ENCODE measurements around the gene ATG4B. TPM values are rescaled to one million over a fixed set of nuclear protein-coding genes. Genes with fewer than 3 reads are reported as not detected.

The ATG4B gene
- total RNA-seq, 1 experiment from 2014 or later = 70.9 TPM

- intact Hi-C loops (cut with micrococcal nuclease) = no loop called here
- Mint-ChIP-seq H3K9me3 (ENCODE audit: unreplicated experiment) (no peaks in the 10 kb centered on the region), H3K4me1 (ENCODE audit: insufficient read depth, unreplicated experiment) (peaks cover 5% of the 10 kb centered on the region), H3K27ac (ENCODE audit: low read depth, unreplicated experiment) (no peak overlapping the region), H3K36me3 (ENCODE audit: insufficient read depth, unreplicated experiment) (peaks cover 53% of the 10 kb centered on the region), H3K4me3 (ENCODE audit: unreplicated experiment) (peak overlapping the region; percentile 28), H3K27me3 (ENCODE audit: insufficient read depth, unreplicated experiment) (no peaks in the 10 kb centered on the region)
- peak; percentile 40 for TF ChIP-seq CTCF (IDR thresholded peaks at IDR 0.05; ENCODE audit: unreplicated experiment)
- BruUV-seq (replicated peaks) = no TSS peak
- ChIA-PET POLR2A (no interaction called here), CTCF (interaction anchor here (0.7 kb wide), 1 partner anchor 234 kb away, joined by 3 read pairs; no protein-coding TSS in a partner anchor)
- DNase-seq (ENCODE audit: unreplicated experiment) = peak; percentile 68
Observed at GRCh38 chr2:241609859-241610793, 27.4 kb upstream of the ATG4B start.

- ChIA-PET POLR2A (no interaction called here), CTCF (interaction anchor here (0.7 kb wide), 1 partner anchor 233 kb away, joined by 3 read pairs; no protein-coding TSS in a partner anchor)
- Mint-ChIP-seq H3K4me3 (ENCODE audit: unreplicated experiment) (no peak overlapping the region), H3K27ac (ENCODE audit: low read depth, unreplicated experiment) (no peak overlapping the region), H3K36me3 (ENCODE audit: insufficient read depth, unreplicated experiment) (peaks cover 53% of the 10 kb centered on the region), H3K4me1 (ENCODE audit: insufficient read depth, unreplicated experiment) (peaks cover 5% of the 10 kb centered on the region), H3K27me3 (ENCODE audit: insufficient read depth, unreplicated experiment) (no peaks in the 10 kb centered on the region), H3K9me3 (ENCODE audit: unreplicated experiment) (no peaks in the 10 kb centered on the region)
- no TSS peak for BruUV-seq (replicated peaks)
- intact Hi-C loops (cut with micrococcal nuclease) = no loop called here
- no peak for TF ChIP-seq CTCF (IDR thresholded peaks at IDR 0.05; ENCODE audit: unreplicated experiment)
- DNase-seq (ENCODE audit: unreplicated experiment) = no peak
Observed at GRCh38 chr2:241611062-241611461, 26.4 kb upstream of the ATG4B start.

DNA sequence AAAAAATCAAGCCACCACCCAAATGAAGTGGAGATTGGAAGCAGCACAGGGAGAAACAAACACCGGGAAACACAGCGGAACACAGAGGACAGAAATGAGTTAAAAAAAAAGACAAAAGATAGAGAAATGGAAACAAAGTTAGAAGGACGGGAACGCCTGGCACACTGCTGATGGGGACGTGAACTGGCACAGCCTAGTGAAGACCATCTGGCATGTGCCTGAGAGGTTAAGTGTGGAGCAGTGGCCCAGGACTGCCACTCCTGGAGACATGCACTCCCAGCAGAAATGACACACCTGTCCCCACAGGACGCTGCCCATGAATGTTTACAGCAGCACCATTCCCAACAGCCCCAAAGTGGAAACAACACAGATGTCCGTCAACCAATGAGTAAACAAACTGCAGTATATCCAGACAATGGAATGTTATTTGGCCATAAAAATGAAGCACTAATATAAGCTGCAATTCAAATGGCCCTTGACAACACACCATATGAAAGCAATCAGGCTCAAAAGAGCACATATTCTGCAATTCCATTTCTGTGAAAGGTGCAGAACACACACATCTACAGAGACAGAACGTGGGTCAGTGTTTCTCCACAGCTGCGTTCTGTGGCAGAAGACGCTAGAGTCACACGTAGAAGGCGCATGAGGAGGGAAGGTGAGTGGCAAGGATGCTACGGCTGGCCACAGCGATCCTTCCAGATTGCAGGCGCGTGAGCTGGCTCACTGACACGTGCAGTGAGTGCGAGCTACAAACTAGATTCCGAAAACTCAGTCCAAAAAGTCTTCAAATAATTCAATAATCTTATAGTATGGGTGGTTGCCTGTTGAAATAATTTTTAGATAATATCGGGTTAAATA lies 25.1 kb upstream of the ATG4B start:
- Mint-ChIP-seq H3K27ac (ENCODE audit: low read depth, unreplicated experiment) (no peak overlapping the region), H3K4me3 (ENCODE audit: unreplicated experiment) (no peak overlapping the region), H3K36me3 (ENCODE audit: insufficient read depth, unreplicated experiment) (peaks cover 45% of the 10 kb centered on the region), H3K4me1 (ENCODE audit: insufficient read depth, unreplicated experiment) (peaks cover 5% of the 10 kb centered on the region), H3K27me3 (ENCODE audit: insufficient read depth, unreplicated experiment) (no peaks in the 10 kb centered on the region), H3K9me3 (ENCODE audit: unreplicated experiment) (no peaks in the 10 kb centered on the region)
- no peak for TF ChIP-seq CTCF (IDR thresholded peaks at IDR 0.05; ENCODE audit: unreplicated experiment)
- DNase-seq (ENCODE audit: unreplicated experiment) = no peak
- no TSS peak for BruUV-seq (replicated peaks)
- ChIA-PET CTCF (interaction anchor here (0.7 to 1.1 kb wide), 3 partner anchors 9 to 46 kb away, joined by 3 to 5 read pairs (median 3); no protein-coding TSS in a partner anchor), POLR2A (no interaction called here)
- intact Hi-C loops (cut with micrococcal nuclease) = no loop called here

Measured in MCF 10A (cell line).